GM06990 (cell line): ENCODE results near the gene LEFTY1.

Source experiments
- DNase-seq: peaks from one replicate; pipeline ENCODE4 v3.0.0-alpha.2; 2011; ENCODE audit not compliant: insufficient read length; ENCODE audit errors: extremely low read depth
- H3K27me3 ChIP-seq: replicated peaks from 2 replicates; pipeline ENCODE4 v1.6.0; 2011; ENCODE audit warnings: low read length; ENCODE audit not compliant: control insufficient read depth, insufficient read depth
- H3K36me3 ChIP-seq: 2 replicates; pipeline ENCODE4 v1.5.1; 2011; ENCODE audit warnings: low read length; ENCODE audit not compliant: control insufficient read depth, insufficient read depth
- H3K4me3 ChIP-seq: replicated peaks from 2 replicates; pipeline ENCODE4 v1.5.1; 2011; ENCODE audit warnings: low read depth, mild to moderate bottlenecking, control low read depth, low read length
- TF ChIP-seq, protein P1 (sequence below): IDR thresholded peaks from 2 replicates; pipeline ENCODE4 v1.5.1; 2011; ENCODE audit warnings: low read length, control low read depth, mild to moderate bottlenecking, inconsistent platforms; ENCODE audit not compliant: insufficient read depth, poor library complexity, severe bottlenecking

Gene LEFTY1

DNA sequence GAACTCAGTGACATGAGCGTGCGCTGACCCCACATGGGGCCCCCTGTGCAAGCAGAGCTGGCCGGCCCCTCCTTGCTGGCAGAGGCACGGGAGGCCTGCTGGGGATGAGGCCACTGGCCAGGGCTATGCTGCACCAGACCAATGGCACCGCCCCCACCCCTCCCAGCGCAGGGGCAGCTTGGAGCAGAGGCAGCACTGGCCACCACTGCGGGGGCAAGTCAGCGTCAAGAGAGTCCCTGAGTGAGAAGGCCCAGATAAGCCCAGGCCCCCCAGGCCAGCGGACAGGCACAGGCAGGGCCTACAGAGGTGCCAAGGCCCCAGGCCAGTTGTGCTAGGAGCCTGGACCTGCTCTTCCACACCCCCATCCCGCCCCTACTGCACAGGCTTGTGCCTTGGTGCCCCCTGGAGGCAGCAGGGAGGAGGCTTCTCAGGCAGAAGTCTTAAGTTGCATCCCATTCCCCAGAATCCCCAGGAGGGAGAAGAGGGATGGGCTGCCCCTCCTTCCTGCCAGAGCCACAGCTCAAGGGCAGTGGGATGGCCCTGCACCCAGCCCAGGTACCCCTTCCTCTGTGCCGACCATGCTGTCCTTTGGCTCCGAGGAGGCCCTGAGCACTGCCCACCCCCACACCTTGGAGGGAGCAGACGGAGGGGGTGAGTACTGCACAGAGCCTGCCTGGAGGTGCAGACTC, 43.2 kb downstream of the LEFTY1 start:
- no peak overlapping the region for H3K4me3 ChIP-seq
- peaks cover 6% of the 10 kb centered on the region for H3K36me3 ChIP-seq
- TF ChIP-seq, protein P1, sequence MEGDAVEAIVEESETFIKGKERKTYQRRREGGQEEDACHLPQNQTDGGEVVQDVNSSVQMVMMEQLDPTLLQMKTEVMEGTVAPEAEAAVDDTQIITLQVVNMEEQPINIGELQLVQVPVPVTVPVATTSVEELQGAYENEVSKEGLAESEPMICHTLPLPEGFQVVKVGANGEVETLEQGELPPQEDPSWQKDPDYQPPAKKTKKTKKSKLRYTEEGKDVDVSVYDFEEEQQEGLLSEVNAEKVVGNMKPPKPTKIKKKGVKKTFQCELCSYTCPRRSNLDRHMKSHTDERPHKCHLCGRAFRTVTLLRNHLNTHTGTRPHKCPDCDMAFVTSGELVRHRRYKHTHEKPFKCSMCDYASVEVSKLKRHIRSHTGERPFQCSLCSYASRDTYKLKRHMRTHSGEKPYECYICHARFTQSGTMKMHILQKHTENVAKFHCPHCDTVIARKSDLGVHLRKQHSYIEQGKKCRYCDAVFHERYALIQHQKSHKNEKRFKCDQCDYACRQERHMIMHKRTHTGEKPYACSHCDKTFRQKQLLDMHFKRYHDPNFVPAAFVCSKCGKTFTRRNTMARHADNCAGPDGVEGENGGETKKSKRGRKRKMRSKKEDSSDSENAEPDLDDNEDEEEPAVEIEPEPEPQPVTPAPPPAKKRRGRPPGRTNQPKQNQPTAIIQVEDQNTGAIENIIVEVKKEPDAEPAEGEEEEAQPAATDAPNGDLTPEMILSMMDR = peak; percentile 72
- DNase-seq = no peak
- H3K27me3 ChIP-seq = no peaks in the 10 kb centered on the region

- TF ChIP-seq, protein P1 = no peak
- H3K27me3 ChIP-seq = no peaks in the 10 kb centered on the region
- DNase-seq = no peak
- no peak overlapping the region for H3K4me3 ChIP-seq
- peaks cover 6% of the 10 kb centered on the region for H3K36me3 ChIP-seq
Observed at GRCh38 chr1:225845097-225845496, 43.8 kb downstream of the LEFTY1 start.

DNA sequence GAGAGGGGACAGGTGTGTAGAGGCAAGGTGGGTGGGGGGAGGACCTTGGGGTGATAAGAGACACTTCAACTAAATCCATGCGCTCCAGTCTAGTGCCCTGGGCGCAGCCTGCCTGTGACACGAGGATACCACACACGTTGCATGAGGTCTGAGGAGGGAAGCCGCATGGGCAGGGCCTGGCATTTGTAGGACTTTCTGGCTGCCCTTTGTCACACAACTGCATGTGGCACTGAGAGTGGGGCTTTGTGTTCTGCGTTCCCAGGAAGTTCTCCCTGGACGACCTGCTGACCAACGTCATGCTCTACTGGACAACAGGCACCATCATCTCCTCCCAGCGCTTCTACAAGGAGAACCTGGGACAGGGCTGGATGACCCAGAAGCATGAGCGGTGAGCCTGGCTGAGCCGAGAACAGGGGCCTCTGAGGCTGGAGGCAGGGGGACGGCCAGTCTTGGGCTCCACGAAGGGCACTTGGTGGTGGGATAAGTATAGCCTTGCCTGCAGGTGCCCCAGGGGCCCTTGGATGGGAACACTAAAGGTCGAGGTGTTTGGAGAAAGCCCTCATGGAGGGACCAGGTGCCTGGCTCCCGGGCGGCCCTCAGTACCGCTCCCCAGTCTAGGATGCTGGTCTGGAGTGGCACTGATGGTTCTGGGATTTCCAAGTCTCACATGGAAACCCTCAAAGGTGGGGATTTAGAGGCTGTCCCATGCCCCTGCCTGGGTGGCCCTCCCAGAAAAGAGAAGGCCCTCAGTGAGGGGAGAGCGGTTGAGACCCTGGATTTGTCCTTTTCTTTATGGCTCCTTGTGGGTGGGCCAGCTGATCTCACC, 44.5 kb downstream of the LEFTY1 start:
- Histone ChIP-seq H3K27me3 (no peaks in the 10 kb centered on the region), H3K36me3 (peaks cover 6% of the 10 kb centered on the region), H3K4me3 (no peak overlapping the region)
- TF ChIP-seq, protein P1 = no peak
- DNase-seq = no peak

DNA sequence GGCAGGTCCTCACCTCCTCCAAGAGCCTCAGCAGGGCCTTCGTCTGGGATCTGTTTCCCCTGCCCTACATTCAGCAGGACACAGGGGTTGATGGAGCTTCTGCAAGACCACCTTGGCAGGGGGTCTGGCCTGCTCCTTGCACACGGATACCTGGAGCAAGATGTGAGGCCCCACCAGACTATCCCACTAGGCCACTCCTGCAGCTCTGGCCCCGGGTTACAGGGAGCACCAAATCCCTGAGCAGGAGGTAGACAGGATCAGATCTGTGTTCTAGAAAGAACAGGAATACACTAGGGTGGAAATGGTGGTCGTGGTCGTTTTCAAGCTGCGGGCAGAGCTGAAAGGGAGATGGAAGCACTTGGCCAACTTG, 45.5 kb downstream of the LEFTY1 start:
- Histone ChIP-seq H3K4me3 (no peak overlapping the region), H3K36me3 (peaks cover 6% of the 10 kb centered on the region), H3K27me3 (no peaks in the 10 kb centered on the region)
- DNase-seq = no peak
- TF ChIP-seq, protein P1 = no peak

DNA sequence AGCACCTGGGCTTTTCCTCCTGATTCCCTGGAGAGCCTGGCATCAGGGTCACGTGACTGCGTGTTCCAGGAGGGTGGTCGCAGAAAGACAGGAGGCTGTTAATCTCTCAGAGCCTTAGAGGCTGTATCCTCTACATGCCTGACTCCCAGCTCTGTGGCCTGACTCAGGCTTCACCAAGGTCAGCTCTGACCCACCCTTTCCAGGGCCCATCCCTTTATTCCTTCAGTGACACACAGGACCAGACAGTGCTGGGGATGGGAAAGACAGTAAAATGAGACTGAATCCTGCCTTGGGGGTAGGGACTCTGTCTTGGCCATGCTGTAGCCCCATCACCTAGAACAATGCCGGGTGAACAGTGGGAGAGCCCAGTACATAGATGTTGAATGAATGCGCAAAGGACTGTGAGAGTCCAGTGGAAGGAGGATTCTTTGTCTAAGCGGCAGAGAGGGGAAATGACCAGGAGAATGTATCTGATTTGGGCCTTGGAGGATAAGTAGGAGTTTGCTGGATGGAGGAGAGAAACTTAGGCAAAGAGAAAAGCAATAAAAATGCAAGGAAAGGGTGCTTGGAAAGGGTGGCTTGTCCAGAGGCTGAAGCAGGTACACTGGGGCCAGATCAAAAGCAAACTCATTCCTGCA, 46.0 kb downstream of the LEFTY1 start:
- TF ChIP-seq, protein P1 = no peak
- peaks cover 6% of the 10 kb centered on the region for H3K36me3 ChIP-seq
- no peak overlapping the region for H3K4me3 ChIP-seq

More for the DNA sequence above, 46.0 kb downstream of the LEFTY1 start:
- H3K27me3 ChIP-seq = no peaks in the 10 kb centered on the region
- DNase-seq = no peak
